Measurements from ENCODE around the gene GRIK2.

Gene GRIK2

DNA sequence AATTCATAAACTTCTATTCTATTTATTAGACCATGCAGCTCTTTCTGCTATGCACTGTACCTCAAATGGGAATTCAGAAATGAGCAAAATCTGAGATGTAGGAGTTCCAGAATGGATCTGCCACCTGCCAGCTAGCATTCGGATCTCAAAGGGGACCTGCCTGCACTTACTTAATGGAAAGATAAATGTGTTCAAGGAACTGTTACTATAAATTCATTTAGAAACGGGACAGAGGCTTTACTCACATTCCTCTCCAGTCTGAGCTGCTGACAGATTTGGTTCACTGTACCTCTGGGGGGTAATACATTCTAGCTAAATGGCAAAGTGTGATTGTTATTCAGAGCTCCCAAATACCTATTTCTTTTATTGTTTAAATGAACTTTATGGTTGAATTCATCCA is 384.1 kb downstream of the GRIK2 start:
- DNase-seq (ENCODE audit: low read depth in 1 of 2, low spot score in 1 of 2) = no peak

DNA sequence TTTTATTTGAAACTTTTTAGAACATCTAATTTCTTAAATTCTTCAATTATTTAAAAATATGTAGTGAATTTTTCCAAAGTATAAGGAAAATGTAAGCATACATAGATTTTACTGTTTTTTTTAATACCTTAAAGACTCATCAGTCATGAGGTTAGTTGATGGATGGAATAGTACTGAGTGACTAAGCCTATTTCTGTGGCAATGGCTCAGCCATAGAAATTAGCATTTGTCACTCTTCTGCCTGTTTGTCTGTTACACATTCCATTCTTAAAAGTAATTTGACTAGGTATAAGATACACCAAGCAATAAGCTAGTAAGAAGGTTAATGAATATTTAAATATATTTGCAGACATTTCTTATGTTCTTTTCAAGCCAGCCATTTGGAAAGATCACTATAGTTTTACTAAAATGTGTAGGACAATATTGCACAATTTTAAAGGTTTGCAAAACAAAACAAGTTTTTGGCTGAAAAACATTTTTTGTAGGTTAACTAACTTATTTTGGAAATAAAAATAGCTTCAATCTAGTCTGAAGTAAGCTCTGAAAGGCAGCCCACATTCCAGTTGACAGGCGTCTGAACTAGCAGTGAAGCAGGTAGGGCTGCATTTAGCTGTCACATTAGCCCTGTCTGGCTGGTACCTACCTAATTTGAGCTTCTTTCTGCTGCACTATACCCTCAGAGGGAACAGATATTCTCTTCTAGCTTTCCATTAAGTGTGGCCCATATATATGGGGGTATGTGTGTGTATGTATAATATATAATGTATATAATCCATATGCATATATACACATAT is 385.7 kb downstream of the GRIK2 start:
- no peak for DNase-seq (ENCODE audit: low read depth in 1 of 2, low spot score in 1 of 2)

DNA sequence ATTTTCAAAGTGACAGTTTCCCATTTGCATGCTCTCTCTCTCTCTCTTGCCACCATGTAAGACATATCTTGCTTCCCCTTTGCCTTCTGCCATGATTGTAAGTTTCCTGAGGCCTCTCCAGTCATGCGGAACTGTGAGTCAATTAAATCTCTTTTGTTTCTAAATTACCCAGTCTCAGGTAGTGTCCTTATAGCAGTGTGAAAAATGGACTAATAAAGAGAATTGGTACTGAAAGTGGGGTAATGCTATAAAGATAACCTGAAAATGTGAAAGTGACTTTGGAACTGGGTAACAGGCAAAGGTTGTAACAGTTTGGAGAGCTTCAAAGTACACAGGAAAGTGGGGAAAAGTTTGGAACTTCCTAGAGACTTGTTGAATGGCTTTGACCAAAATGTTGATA is 389.8 kb downstream of the GRIK2 start:
- DNase-seq (ENCODE audit: low read depth in 1 of 2, low spot score in 1 of 2) = no peak

DNA sequence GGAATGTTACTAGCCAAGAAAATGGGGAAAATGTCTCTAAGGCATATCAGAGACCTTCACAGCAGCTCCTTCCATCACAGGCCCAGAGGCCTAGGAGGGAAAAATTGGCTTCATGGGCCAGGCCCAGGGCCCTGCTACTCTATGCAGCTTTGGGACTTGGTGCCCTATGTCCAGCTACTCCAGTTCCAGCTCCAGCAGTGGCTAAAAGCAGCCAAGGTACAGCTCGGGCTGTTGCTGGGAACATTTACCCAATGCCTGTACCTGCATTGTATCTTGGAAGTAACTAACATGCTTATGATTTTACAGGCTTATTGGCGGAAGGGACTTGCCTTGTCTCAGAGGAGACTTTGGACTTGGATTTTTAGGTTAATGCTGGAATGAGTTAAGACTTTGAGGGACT is 390.6 kb downstream of the GRIK2 start:
- DNase-seq (ENCODE audit: low read depth in 1 of 2, low spot score in 1 of 2) = no peak

DNA sequence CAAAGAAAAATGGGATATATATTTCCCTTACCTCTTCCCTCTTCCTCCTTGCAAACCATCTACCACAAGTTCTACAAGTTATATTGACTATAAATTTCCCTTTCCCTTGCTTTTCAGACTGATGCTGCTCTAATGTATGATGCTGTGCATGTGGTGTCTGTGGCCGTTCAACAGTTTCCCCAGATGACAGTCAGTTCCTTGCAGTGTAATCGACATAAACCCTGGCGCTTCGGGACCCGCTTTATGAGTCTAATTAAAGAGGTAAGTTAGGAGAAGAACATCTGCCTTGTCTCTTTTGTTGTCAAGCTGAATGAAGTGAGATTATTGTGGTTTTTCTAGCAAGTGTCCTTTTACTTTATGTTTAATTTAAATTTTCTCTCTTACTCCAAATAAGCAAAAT is 406.0 kb downstream of the GRIK2 start:
- DNase-seq (ENCODE audit: low read depth in 1 of 2, low spot score in 1 of 2) = no peak

DNA sequence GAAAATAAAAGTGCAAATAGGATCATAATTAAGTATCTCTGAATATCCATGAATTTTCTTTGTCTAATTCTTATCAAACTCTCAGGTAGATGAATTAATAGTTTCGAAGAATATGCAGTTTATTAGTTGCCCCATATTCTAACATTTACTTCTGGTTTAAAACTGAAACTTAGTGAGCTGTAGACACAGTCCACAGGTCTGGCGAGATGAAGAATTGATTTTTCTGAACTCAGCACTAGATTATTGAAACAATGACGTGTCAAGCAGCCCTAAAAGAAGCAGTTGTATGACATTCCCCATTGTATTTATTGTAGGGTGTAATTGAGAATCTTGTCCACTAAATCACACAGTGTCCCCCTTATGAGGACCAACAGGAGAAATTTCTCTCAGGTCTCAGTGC is 407.1 kb downstream of the GRIK2 start:
- DNase-seq (ENCODE audit: low read depth in 1 of 2, low spot score in 1 of 2) = no peak

DNA sequence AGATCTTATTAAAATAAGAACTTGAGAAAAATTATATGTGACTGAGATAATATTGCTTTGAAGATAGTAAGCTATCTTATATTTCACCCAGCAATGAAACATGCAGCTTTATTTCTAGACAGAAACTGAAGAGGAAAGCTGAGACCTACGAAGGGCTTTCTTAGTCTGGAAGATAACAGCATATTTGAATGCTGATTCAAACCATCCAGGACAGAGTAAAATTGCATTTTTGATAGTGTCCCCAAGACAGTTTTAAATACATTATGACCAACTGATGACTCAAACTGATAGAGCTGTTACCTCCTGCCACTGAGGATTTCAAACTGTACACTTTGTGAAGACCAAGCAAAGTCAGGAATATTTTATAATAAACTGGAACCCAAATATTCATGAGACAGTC is 409.6 kb downstream of the GRIK2 start:
- DNase-seq (ENCODE audit: low read depth in 1 of 2, low spot score in 1 of 2) = no peak

DNA sequence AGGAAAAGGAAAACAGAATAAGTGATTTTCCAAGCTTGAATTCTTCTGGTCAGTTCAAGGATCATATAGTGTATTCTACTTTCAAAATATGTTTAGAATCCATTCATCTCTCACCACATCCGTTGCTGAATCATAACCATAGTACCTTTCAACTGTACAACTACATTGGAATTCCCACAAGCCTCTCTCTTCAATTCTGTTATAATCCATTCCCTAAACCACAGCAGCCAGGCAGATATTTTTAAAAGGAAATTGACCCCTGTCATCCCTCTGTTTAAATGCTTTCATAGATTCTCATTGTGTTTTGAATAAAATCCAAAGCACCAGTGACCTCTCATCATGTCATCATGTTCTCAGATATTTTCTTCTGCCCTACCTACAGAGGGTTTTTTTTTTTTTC is 412.7 kb downstream of the GRIK2 start:
- no peak for DNase-seq (ENCODE audit: low read depth in 1 of 2, low spot score in 1 of 2)

DNA sequence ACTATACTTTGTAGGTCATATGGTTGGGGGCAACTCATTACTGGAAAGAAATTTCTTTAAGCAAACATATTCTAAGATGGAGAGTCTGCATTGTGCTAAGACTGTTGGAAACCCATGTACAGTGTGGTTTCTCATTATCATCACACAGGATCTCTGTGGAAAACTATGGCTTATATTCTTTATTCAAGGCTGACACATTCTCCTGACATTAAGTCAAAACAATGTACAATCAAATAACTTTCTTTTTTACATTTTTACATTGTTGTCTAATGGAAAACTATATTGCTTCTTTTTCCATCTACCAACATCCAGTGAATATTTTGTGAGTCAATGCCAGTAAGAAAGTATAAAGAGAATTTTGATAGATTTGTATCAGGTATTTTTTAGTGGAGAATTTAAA is 417.6 kb downstream of the GRIK2 start:
- DNase-seq (ENCODE audit: low read depth in 1 of 2, low spot score in 1 of 2) = no peak

DNA sequence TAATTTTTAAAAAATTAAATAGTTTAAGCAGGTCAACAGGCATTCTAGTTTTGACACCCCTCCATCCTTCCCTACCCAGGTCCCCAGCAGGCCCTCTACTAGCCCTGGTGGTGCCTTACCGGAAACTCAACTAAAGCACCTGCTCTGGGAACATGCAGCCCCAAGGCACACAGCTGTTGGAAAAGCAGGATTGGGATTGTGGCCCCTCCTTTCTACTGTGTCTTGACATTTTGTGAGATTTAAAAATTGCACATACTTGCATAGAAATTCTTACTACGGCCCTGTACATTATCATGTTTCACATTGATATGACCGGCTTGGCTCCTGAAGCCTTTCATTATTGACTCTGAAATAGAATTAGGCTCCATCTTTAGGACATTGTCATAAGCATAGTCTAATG is 423.2 kb downstream of the GRIK2 start:
- DNase-seq (ENCODE audit: low read depth in 1 of 2, low spot score in 1 of 2) = no peak

DNA sequence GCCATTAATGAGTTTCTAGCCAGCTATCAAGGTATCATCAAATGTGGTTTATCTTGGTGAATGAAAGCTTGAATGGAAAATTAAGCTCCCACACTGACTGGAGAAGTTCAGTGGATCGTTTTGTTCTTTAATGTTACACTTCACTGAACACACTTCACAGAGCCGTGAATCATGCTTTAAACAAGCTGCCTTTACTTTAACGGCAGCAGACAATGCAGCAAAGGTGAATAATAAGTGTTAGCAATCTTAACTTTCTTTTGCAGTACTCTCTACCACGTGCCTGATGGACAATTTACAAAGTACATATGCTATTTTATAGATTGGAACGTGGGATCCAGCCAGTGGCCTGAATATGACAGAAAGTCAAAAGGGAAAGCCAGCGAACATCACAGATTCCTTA is 424.5 kb downstream of the GRIK2 start:
- DNase-seq (ENCODE audit: low read depth in 1 of 2, low spot score in 1 of 2) = no peak

DNA sequence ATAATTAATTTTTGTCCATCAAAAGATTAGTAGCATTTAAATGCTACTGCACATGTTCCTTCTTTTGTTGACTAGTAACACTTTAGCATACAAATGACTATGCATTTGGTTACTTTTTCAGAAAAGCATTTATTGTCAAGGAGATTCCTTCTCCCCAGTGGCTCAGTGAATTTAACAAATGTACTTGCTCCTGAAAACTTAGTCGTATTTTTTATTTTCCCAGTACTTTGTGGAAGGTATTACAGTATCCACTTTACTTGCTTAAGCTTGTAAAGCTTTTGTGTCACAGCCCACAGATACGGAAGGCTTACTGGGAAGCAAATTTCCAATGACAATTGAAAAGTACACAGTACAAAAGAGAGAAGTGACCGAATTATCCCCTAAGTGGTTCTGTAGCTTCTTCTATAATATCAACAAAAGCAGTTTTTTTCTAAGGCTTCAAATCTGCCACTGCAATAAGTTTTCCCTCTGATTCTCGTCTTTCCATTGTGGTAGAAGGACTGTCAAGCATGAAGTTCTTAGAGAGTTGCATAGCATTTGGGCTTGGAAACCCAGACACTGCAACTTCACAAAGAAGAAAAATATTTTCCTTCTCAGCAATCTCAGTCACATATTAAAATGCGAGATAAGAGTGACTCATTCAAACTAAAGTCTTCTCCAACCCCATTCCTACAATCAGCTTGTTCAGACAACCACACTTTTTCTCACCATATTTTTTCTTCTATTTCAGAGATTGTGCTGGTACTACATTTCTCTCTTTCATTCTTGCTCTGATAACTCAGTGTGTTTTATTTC is 431.2 kb downstream of the GRIK2 start:
- no peak for DNase-seq (ENCODE audit: low read depth in 1 of 2, low spot score in 1 of 2)

DNA sequence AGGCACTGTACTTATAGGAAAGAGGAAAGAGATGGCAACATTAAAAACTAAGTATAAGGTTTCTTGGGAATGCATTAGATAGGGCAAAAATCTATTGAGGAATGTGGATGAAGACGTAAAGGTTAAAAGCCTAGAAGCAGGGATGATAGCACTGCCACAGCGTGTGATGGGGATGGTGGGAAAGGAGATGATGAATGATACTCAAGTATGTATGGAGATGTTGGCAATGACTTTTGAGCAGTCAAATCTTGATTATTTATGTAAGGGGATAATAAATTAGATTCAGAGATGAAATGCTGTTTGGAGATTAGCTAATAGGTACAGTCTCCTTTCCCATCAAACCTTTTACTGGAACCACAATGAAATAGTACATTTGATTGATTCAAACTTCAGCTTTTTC is 432.8 kb downstream of the GRIK2 start:
- no peak for DNase-seq (ENCODE audit: low read depth in 1 of 2, low spot score in 1 of 2)

DNA sequence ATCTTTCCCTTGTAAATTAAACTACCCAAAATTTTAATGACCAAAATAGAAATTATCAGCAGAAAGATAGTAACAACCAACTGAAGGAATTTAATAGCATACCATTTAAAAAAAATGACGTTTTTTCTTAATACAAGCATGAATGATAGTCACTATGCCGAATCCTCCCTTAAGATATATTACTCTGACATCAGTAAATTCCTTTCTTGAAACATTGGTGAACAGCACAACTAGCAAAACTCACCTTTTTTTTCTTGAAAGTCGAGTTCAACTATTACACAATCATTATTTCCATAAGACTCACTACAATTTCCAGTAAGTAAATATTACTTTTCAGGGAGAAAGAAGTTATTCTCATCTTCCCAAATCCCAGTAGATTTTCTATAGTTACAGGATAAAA is 433.2 kb downstream of the GRIK2 start:
- DNase-seq (ENCODE audit: low read depth in 1 of 2, low spot score in 1 of 2) = no peak

DNA sequence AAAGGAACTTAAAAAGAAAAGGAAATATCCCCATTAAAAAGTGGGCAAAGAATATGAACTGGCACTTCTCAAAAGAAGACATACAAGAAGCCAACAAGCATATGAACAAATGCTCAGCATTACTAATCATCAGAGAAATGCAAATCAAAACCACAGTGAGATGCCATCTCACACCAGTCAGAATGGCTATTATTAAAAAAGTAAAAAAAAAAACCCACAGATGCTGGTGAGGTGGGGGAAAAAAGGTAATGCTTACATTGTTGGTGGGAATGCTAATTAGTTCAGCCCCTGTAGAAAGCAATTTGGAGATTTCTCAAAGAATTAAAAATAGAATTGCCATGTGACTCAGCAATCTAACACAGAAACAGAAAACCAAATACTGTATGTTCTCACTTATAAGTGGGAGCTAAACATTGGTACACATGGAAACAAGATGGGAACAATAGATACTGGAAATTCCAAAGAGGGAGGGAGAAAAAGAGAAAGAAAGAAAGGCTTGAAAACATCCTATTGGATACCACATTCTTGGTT is 437.1 kb downstream of the GRIK2 start:
- DNase-seq (ENCODE audit: low read depth in 1 of 2, low spot score in 1 of 2) = no peak

DNA sequence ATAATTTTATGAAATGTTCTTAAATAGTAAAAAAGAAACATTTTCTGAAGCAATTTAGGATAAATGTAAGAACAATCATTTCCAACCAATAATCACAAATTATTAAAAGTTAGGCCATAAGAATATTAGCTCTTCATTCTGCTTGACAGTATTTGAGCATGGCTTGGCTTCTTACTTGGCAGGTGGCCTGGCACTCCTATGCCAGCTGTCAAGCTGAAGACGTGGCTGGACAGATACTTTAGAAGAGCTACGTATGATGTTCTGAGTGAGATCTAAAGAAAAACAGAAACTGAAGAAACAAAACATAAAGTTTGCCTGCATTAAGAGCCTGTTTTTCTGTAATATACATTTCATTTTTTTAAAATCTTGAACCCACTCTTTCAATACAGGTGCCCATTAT is 438.9 kb downstream of the GRIK2 start:
- no peak for DNase-seq (ENCODE audit: low read depth in 1 of 2, low spot score in 1 of 2)

DNA sequence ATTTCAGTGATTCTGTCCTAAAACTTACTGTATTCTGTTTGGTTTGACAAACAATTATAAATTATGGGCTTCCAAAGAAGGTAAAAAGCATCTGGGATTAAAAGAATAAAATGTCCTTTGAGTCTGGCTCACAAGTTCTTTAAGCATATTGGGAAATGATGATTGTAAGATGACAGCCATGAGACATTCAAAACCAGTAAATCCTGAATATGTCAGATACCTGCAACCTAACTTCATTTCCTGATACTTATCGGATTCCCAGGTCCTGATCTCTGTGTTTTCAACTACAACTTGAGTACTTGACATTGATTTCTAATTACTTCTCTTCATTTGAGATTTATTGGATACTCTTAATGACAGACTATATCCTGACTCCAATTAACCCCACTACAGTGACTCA is 446.6 kb downstream of the GRIK2 start:
- DNase-seq (ENCODE audit: low read depth in 1 of 2, low spot score in 1 of 2) = no peak

DNA sequence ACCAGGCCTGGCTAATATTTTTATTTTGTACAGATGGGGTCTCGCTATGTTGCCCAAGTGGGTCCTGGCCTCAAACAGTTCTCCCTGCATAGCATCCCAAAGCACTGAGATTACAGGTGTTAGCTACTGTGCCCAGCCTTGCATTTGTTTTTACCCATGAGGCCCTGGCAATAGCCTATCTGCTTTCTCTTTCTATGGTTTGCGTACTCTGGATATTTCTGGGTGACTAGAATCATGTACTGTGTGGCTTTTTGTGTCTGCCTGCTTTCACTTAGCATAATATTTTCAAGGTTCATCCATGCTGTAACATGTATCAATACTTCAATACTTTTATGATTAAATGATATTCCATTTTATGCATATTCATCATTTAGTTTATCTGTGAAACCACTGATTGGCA is 451.7 kb downstream of the GRIK2 start:
- no peak for DNase-seq (ENCODE audit: low read depth in 1 of 2, low spot score in 1 of 2)

DNA sequence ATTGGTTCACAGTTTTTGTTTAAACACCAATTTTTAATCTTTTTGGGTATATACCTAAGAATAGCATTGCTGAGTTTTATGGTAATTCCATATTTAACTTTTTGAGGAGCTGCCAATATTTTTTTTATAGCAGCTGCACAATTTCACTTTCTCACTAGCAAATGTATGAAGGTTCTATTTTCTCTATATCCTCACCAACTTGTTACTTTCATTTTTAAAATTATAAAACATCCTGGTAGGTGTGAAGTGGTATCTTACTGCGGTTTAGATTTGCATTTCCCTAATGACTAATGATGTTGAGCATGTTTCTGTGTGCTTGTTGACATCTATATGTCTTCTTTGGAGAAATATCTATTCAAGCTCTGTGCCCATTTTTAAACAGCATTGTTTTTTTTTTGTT is 452.1 kb downstream of the GRIK2 start:
- no peak for DNase-seq (ENCODE audit: low read depth in 1 of 2, low spot score in 1 of 2)

DNA sequence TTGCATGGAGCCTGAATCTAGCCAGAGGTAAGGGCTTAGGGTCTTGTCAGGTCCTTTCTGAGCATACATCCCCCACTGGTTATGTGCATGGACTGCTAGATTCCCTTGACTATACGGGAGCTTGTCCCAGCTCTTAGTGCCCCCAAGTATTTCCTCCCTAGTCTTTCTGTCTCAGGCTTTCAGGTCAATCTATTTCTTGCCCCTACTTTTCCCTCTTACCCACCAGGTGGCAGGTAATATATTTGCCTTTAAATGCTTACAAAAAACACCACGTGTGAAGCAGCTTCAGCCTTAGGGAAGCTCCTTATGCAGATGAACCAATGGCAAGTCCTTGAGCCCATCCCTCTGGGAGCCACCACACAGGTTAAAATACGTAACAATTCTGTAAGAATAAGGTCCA is 454.2 kb downstream of the GRIK2 start:
- DNase-seq (ENCODE audit: low read depth in 1 of 2, low spot score in 1 of 2) = no peak

DNA sequence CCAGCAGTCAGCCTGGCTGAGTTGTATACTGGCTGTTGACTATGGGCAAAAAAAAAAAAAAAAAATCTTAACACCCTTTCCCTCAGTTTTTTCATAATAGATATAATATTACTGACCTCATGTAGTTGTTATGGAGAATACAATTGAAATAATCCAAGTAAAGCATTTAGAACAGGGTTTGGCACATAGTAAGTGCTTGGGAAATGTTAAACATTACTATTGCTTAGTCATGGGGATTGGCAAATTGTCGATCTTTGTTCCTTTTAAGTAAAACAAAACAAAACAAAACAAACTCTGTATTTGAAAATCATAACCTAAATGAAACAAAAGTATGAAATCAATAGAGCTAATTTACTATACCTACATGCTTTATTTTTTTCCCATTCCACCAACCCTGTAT is 458.4 kb downstream of the GRIK2 start:
- no peak for DNase-seq (ENCODE audit: low read depth in 1 of 2, low spot score in 1 of 2)

DNA sequence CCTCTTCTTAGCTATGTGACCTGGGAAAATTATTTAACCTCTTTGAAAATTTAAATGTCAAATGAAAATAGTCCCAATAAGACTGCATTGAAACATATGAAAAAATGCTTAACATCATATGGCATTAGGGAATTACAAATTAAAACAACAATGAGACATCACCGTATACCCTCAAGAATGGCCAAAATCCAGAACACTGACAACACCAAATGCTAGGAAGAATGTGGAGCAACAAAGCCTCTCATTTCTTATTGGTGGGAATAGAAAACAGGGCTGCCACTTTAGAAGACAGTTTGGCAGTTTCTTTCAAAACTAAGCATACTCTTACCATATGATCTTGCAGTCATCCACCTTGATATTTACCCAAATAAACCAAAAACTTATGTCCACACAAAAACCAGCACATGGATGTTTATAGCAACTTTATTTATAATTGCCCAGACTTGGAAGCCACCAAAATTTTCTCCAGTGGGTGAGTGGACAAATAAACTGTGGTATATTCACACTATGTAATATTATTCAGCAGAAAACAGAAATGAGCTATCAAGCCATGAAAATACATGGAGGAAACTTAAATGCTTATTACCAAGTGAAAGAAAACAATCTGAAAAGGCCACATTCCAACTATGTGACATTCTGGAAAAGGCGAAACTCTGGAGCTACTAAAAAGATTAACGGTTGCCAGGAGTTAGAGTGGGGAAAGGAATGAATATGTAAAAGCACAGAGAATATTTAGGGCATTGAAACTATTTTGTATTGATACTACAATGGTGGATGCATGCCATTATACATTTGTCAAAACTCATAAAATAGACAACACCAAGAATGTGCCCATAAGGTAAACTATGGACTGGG is 459.9 kb downstream of the GRIK2 start:
- no peak for DNase-seq (ENCODE audit: low read depth in 1 of 2, low spot score in 1 of 2)
